H1 (cell line): Measurements from ENCODE around the gene MAGI1. TPM values are rescaled to one million over a fixed set of nuclear protein-coding genes. Genes with fewer than 3 reads are reported as not detected.

Experiments
- CTCF ChIA-PET: fragments of 300-600 bp; sonication (Branson Sonifier 250); formaldehyde crosslinking; loops from one replicate; lab custom pipeline; 2021; ENCODE audit not compliant: partially characterized antibody; lab: Charles Lee
- POLR2A ChIA-PET: fragments of 300-600 bp; sonication (Branson Sonifier 250); formaldehyde crosslinking; loops from one replicate; lab custom pipeline; 2021; ENCODE audit warnings: inconsistent platforms; ENCODE audit not compliant: partially characterized antibody; lab: Charles Lee
- DNase-seq, 2 experiments: peaks; one replicate each; pipeline versions ENCODE4 v3.0.0 to v3.0.0-alpha.2; 2010 to 2022; ENCODE audit warnings: low spot score in 2 of 2, low read depth in 1 of 2, mixed read lengths in 1 of 2
- FAIRE-seq: peaks from 2 replicates; lab custom pipeline; 2011; peaks lifted over from hg19 to GRCh38; lab: Jason Lieb, UNC
- H2AFZ ChIP-seq: 2 replicates; pipeline ENCODE4 v1.8.1; 2012; ENCODE audit warnings: low read length, inconsistent platforms
- H2AK5ac ChIP-seq: 2 replicates; pipeline ENCODE4 v1.6.1; 2013; ENCODE audit warnings: low read depth, low read length
- H2BK120ac ChIP-seq: replicated peaks from 2 replicates; pipeline ENCODE3; 2013; ENCODE audit warnings: low read depth, low read length, inconsistent platforms
- H2BK12ac ChIP-seq: 2 replicates; pipeline ENCODE4 v1.6.1; 2013; ENCODE audit warnings: low read depth, low read length
- H2BK15ac ChIP-seq: 2 replicates; pipeline ENCODE4 v1.6.1; 2013; ENCODE audit warnings: low read length
- H2BK20ac ChIP-seq: 2 replicates; pipeline ENCODE4 v1.6.1; 2013; ENCODE audit warnings: low read length
- H2BK5ac ChIP-seq: 2 replicates; pipeline ENCODE4 v1.6.1; 2013; ENCODE audit warnings: low read depth, low read length
- H3K14ac ChIP-seq: 2 replicates; pipeline ENCODE4 v1.6.1; 2013; ENCODE audit warnings: inconsistent platforms; ENCODE audit not compliant: insufficient read length
- H3K18ac ChIP-seq: 2 replicates; pipeline ENCODE4 v1.6.1; 2013; ENCODE audit warnings: low read length; ENCODE audit errors: extremely low read depth
- H3K23ac ChIP-seq: 2 replicates; pipeline ENCODE4 v1.6.1; 2013; ENCODE audit warnings: inconsistent platforms; ENCODE audit not compliant: insufficient read length
- H3K23me2 ChIP-seq: 2 replicates; pipeline ENCODE4 v1.6.1; 2013; ENCODE audit warnings: low read depth, low read length
- H3K27ac ChIP-seq: 2 replicates; pipeline ENCODE4 v1.6.1; 2011; ENCODE audit warnings: low read depth, low read length, inconsistent platforms
- H3K27me3 ChIP-seq, 4 experiments: replicated peaks in 1 of 4; 1 replicate in 1 of 4; 2 replicates in 3 of 4; pipeline versions ENCODE4 v1.6.1 to v1.8.1; 2011 to 2013; ENCODE audit warnings: low read length in 3 of 4, mild to moderate bottlenecking in 3 of 4, inconsistent platforms in 2 of 4, mixed read lengths in 2 of 4, moderate library complexity in 1 of 4; ENCODE audit not compliant: control insufficient read depth in 3 of 4, insufficient read depth in 3 of 4; ENCODE audit errors: extremely low read depth in 1 of 4
- H3K36me3 ChIP-seq, 4 experiments: 2 replicates each; pipeline versions ENCODE4 v1.6.1 to v1.8.1; 2011 to 2013; ENCODE audit warnings: mild to moderate bottlenecking in 4 of 4, low read length in 3 of 4, moderate library complexity in 2 of 4, control low read depth in 1 of 4, inconsistent platforms in 1 of 4; ENCODE audit not compliant: insufficient read depth in 4 of 4, control insufficient read depth in 2 of 4
- H3K4ac ChIP-seq: replicated peaks from 2 replicates; pipeline ENCODE3; 2013; ENCODE audit warnings: low read length, low read depth, mixed read lengths, inconsistent platforms; ENCODE audit not compliant: insufficient read length
- H3K4me1 ChIP-seq, 4 experiments: replicated peaks in 1 of 4; 1 replicate in 1 of 4; 2 replicates in 3 of 4; pipeline versions ENCODE4 v1.6.1 to v1.8.1; 2011 to 2013; ENCODE audit warnings: low read length in 3 of 4, inconsistent platforms in 2 of 4, mixed read lengths in 1 of 4; ENCODE audit not compliant: insufficient read depth in 4 of 4, control insufficient read depth in 3 of 4
- H3K4me2 ChIP-seq, 2 experiments: 2 replicates each; pipeline versions ENCODE4 v1.6.1 to v1.8.1; 2011 to 2013; ENCODE audit warnings: low read depth in 2 of 2, low read length in 2 of 2, control low read depth in 1 of 2, inconsistent platforms in 1 of 2, mild to moderate bottlenecking in 1 of 2; ENCODE audit not compliant: insufficient read depth in 1 of 2
- H3K4me3 ChIP-seq, 4 experiments: fragments of 200-600, 300-600 bp in 1 of 4; sonication (generic), shearing (Covaris generic), sonication (Bioruptor Twin) in 1 of 4; 2 replicates each; pipeline versions ENCODE4 v1.5.1 to v1.8.1; 2011 to 2016; ENCODE audit warnings: low read length in 4 of 4, low read depth in 3 of 4, control low read depth in 2 of 4, inconsistent platforms in 2 of 4, mild to moderate bottlenecking in 2 of 4, mixed read lengths in 1 of 4, moderate library complexity in 1 of 4; ENCODE audit not compliant: insufficient read depth in 2 of 4; ENCODE audit errors: extremely low read depth in 1 of 4
- H3K56ac ChIP-seq: replicated peaks from 2 replicates; pipeline ENCODE3; 2013; ENCODE audit warnings: low read depth, mild to moderate bottlenecking, mixed read lengths, low read length, inconsistent platforms; ENCODE audit not compliant: insufficient read length
- H3K79me1 ChIP-seq: 2 replicates; pipeline ENCODE4 v1.6.1; 2013; ENCODE audit warnings: low read depth, low read length, control low read depth
- H3K79me2 ChIP-seq, 2 experiments: 2 replicates each; pipeline versions ENCODE4 v1.6.1 to v1.8.1; 2012 to 2013; ENCODE audit warnings: low read length in 2 of 2, mild to moderate bottlenecking in 2 of 2, inconsistent platforms in 1 of 2; ENCODE audit not compliant: insufficient read depth in 2 of 2, control insufficient read depth in 1 of 2
- H3K9ac ChIP-seq, 4 experiments: replicated peaks in 1 of 4; 1 replicate in 1 of 4; 2 replicates in 3 of 4; pipeline versions ENCODE4 v1.6.1 to v1.8.1; 2011 to 2013; ENCODE audit warnings: low read depth in 3 of 4, low read length in 3 of 4, control low read depth in 2 of 4, mild to moderate bottlenecking in 2 of 4, moderate library complexity in 2 of 4, inconsistent platforms in 1 of 4; ENCODE audit errors: extremely low read depth in 1 of 4
- H3K9me3 ChIP-seq, 2 experiments: 2 replicates each; pipeline versions ENCODE4 v1.6.1 to v1.8.1; 2012 to 2013; ENCODE audit warnings: mild to moderate bottlenecking in 2 of 2, moderate library complexity in 2 of 2, control low read depth in 1 of 2, inconsistent platforms in 1 of 2, low read depth in 1 of 2, low read length in 1 of 2, mixed read lengths in 1 of 2; ENCODE audit not compliant: insufficient read depth in 2 of 2
- H4K20me1 ChIP-seq, 2 experiments: replicated peaks in 1 of 2; 2 replicates each; pipeline versions ENCODE3 to v1.8.1; 2011 to 2013; ENCODE audit warnings: inconsistent platforms in 2 of 2, low read length in 2 of 2, mild to moderate bottlenecking in 1 of 2; ENCODE audit not compliant: insufficient read depth in 2 of 2, control insufficient read depth in 1 of 2
- H4K5ac ChIP-seq: 2 replicates; pipeline ENCODE4 v1.6.1; 2013; ENCODE audit warnings: low read length, low read depth, mixed read lengths, inconsistent platforms; ENCODE audit not compliant: insufficient read length
- H4K8ac ChIP-seq: 2 replicates; pipeline ENCODE4 v1.8.0; 2013; ENCODE audit warnings: mild to moderate bottlenecking, moderate library complexity, low read length, inconsistent platforms; ENCODE audit not compliant: insufficient read depth; ENCODE audit errors: extremely low read depth
- H4K91ac ChIP-seq: replicated peaks from 2 replicates; pipeline ENCODE3; 2013; ENCODE audit warnings: low read length, mixed read lengths, inconsistent platforms; ENCODE audit not compliant: insufficient read length
- BACH1 ChIP-seq: IDR thresholded peaks from 2 replicates; pipeline ENCODE4 v1.6.1; 2012; ENCODE audit warnings: low read length, improper control_type of control experiment
- CHD1 ChIP-seq: IDR thresholded peaks from 2 replicates; pipeline ENCODE4 v1.6.1; 2012; ENCODE audit warnings: low read depth, low read length, improper control_type of control experiment
- CHD2 ChIP-seq: IDR thresholded peaks from 2 replicates; pipeline ENCODE4 v1.6.1; 2012; ENCODE audit warnings: low read length, improper control_type of control experiment
- EP300 ChIP-seq, 2 experiments: IDR thresholded peaks; 1 replicate in 1 of 2; 2 replicates in 1 of 2; pipeline ENCODE4 v1.6.1; 2011 to 2012; ENCODE audit warnings: low read depth in 2 of 2, low read length in 2 of 2, mild to moderate bottlenecking in 2 of 2, borderline replicate concordance in 1 of 2, inconsistent platforms in 1 of 2, moderate library complexity in 1 of 2
- FOSL1 ChIP-seq: IDR thresholded peaks from 2 replicates; pipeline ENCODE4 v1.6.1; 2011; ENCODE audit warnings: mild to moderate bottlenecking, low read depth, low read length, moderate library complexity; ENCODE audit not compliant: insufficient read depth
- SP1 ChIP-seq: IDR thresholded peaks from 2 replicates; pipeline ENCODE4 v1.6.1; 2011; ENCODE audit warnings: low read depth, low read length
- WGBS, 2 experiments: shearing (Covaris generic) in 1 of 2; methylation state at CpG; one replicate each; pipeline versions ENCODE4 v1.1.6 to v1.1.7; 2013 to 2015; ENCODE audit warnings: low lambda C conversion rate in 2 of 2, mixed read lengths in 2 of 2, inconsistent platforms in 1 of 2, low coverage in 1 of 2, missing lambda C conversion rate in 1 of 2; ENCODE audit not compliant: insufficient replicate concordance in 2 of 2, insufficient coverage in 1 of 2, insufficient read length in 1 of 2; ENCODE audit errors: extremely low coverage in 1 of 2, missing lambda C conversion rate in 1 of 2; 5-methylcytosine and 5-hydroxymethylcytosine counted together
- polyA plus RNA-seq, 7 experiments: library from polyadenylated mRNA; depleted of rRNA in 3 of 7; stranded (reverse) in 5 of 7; unstranded in 2 of 7; fragments of >200 nt in 5 of 7; fragments of 200-250 nt in 2 of 7; gene quantifications; 1 replicate in 5 of 7; 2 replicates in 1 of 7; 4 replicates in 1 of 7; pipeline versions ENCODE4 v1.2.1 to v1.2.3, GENCODE V29; 2011 to 2013; ENCODE audit warnings: missing spikeins in 2 of 7, mixed read lengths in 2 of 7
- total RNA-seq: library from RNA; stranded (reverse); fragmentation: NEBNext Ultra II Directional; extraction: Animal tissue kit (Norgen Biotek cat#: 25700); gene quantifications from 2 replicates; pipeline ENCODE4 v1.2.1, GENCODE V29; 2021

The MAGI1 gene
- total and polyA plus RNA-seq, 2 of the 8 experiments (the other 6 are each of a cell fraction or from before 2014, with no cell fraction given): 19.8 to 78.0 TPM

DNA sequence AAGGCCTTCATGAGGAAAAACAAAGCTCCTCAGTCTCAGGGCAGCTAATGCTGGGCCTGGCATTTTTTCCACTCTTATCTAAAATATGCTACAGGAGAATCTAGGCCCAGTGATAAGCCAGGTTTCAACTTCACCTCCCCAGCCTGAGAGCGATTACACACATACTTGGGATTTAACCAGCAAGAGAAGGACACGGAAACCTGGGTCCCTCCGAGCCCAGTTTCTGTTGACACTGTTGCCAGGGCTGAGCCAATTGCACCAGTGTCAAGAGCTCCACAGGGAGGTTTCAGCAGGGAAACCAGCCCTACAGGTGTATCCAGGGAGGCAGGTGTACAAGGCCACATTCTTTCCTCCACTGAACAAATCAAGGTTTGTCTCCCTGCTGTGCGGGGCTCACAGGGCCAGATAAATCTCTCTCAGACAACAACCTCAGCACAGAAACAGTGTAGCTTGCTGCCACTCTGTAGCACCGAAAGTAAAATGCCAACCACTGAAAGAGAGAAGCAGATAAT is 85.4 kb downstream of the MAGI1 start:
- Histone ChIP-seq H3K79me2 (peaks cover 3 to 34% of the 10 kb centered on the region in 2 experiments; a peak in 3 of 4 replicates), H3K4me3 (peak overlapping the region in 1 of 4 experiments; percentile 23; a peak in 1 of 8 replicates)
- FAIRE-seq: peak; percentile 99
- TF ChIP-seq BACH1: no peak
- TF ChIP-seq SP1: peak; percentile 94
- peak; percentile 79 to 99 for TF ChIP-seq EP300 (IDR thresholded peaks at IDR 0.05; ENCODE audit: borderline replicate concordance in 1 of 2, low read depth in 2 of 2, low read length in 2 of 2)
- no peak for TF ChIP-seq FOSL1
- TF ChIP-seq CHD2: peak; percentile 78
- TF ChIP-seq CHD1: no peak

More for the DNA sequence above, 85.4 kb downstream of the MAGI1 start:
- Histone ChIP-seq H4K20me1 (no peaks in the 10 kb centered on the region), H3K4ac (no peak overlapping the region), H3K4me2 (peak overlapping the region; percentile 21 to 47; a peak in 3 of 4 replicates), H3K14ac (no peak overlapping the region), H3K27me3 (no peaks in the 10 kb centered on the region), H3K27ac (peak overlapping the region; percentile 90), H3K36me3 (no peaks in the 10 kb centered on the region), H3K4me1 (peaks cover 17 to 35% (median 25%) of the 10 kb centered on the region in 4 experiments), H4K8ac (no peak overlapping the region), H2BK5ac (peak overlapping the region; percentile 61), H4K5ac (no peak overlapping the region), H3K18ac (no peak overlapping the region), H2BK15ac (no peak overlapping the region), H3K56ac (no peak overlapping the region), H2BK120ac (no peak overlapping the region), H3K9ac (peak overlapping the region in 3 of 4 experiments; percentile 45 to 56 (median 49); a peak in 6 of 7 replicates), H4K91ac (no peak overlapping the region), H2AK5ac (peak overlapping the region; percentile 68; the same call in 1 of the 2 replicates), H3K23ac (no peak overlapping the region), H2AFZ (no peak overlapping the region), H3K23me2 (no peaks in the 10 kb centered on the region), H3K79me1 (no peaks in the 10 kb centered on the region; the same call in 1 of the 2 replicates), H3K9me3 (no peaks in the 10 kb centered on the region), H2BK12ac (peak overlapping the region; percentile 72; the same call in 1 of the 2 replicates), H2BK20ac (no peak overlapping the region)
- ChIA-PET POLR2A (interaction anchor here (0.8 to 1.9 kb wide), 12 partner anchors 10 to 357 kb away, joined by 3 to 9 read pairs (median 4); no protein-coding TSS in a partner anchor), CTCF (interaction anchor here (1.1 to 1.6 kb wide), 3 partner anchors 10 to 83 kb away, joined by 3 to 7 read pairs (median 4); no protein-coding TSS in a partner anchor)
- WGBS, 2 experiments: 30% methylated on average over 5 of the region's 5 CpGs; no CpG with 5 or more reads in 1 of the 2 experiments
- peak; percentile 57 to 67 for DNase-seq
